Measurements from ENCODE around the gene FMNL3. TPM values are rescaled to one million over a fixed set of nuclear protein-coding genes. Genes with fewer than 3 reads are reported as not detected.

Gene FMNL3
- total and polyA plus RNA-seq, 2 experiments from 2014 or later = 8.7 to 32.6 TPM

GRCh38 chr12:49647827-49648711, 59.1 kb downstream of the FMNL3 start:
- H3F3A ChIP-seq (replicated peaks; ENCODE audit: low read depth) = no peaks in the 10 kb centered on the region
- peaks cover 7% of the 10 kb centered on the region; the same call in 1 of the 2 replicates for H4K20me1 ChIP-seq (replicated peaks; ENCODE audit: insufficient read depth)
- H3K27me3 ChIP-seq (ENCODE audit: insufficient read depth) = no peaks in the 10 kb centered on the region
- Mint-ChIP-seq H3K27ac (peak overlapping the region; percentile 54; the same call in 1 of the 2 replicates), H3K9me3 (no peaks in the 10 kb centered on the region), H3K4me1 (peaks cover 21% of the 10 kb centered on the region), H3K27me3 (ENCODE audit: insufficient read depth, low read depth, poor library complexity) (peaks cover 22% of the 10 kb centered on the region), H3K4me3 (no peak overlapping the region; the same call in 2 of the 3 replicates), H3K36me3 (ENCODE audit: low read depth) (peaks cover 76% of the 10 kb centered on the region)
- no peak overlapping the region for H3K4me2 ChIP-seq
- no peaks in the 10 kb centered on the region for H3K9me2 ChIP-seq (ENCODE audit: insufficient read depth)
- no peaks in the 10 kb centered on the region for H3K79me2 ChIP-seq (replicated peaks; ENCODE audit: insufficient read depth)
- no peak overlapping the region for H3K4me3 ChIP-seq
- no peak for DNase-seq (ENCODE audit: low spot score)
- no peak for TF ChIP-seq NANOG (IDR thresholded peaks at IDR 0.05; ENCODE audit: borderline replicate concordance)
- TF ChIP-seq ZNF331 (CRISPR knock-in tag; IDR thresholded peaks at IDR 0.05; ENCODE audit: low read depth) = no peak
- no peak for TF ChIP-seq CTCF (conservative IDR thresholded peaks at IDR 0.05; ENCODE audit: low read depth in 2 of 2)
- no peak for TF ChIP-seq ZNF462 (CRISPR knock-in tag; IDR thresholded peaks at IDR 0.05)
- TF ChIP-seq EZH2phosphoT487 (IDR thresholded peaks at IDR 0.05; ENCODE audit: unreplicated experiment) = no peak
- TF ChIP-seq REST (IDR thresholded peaks at IDR 0.05; ENCODE audit: unreplicated experiment) = no peak
- TF ChIP-seq STAT1 (IDR thresholded peaks at IDR 0.05; ENCODE audit: unreplicated experiment) = no peak
- no peak for TF ChIP-seq CREB1 (CRISPR knock-in tag; IDR thresholded peaks at IDR 0.05; ENCODE audit: low read depth)
- TF ChIP-seq POLR2AphosphoS5 (IDR thresholded peaks at IDR 0.05; ENCODE audit: low read depth) = no peak
- no peak for TF ChIP-seq EZH2 (IDR thresholded peaks at IDR 0.05; ENCODE audit: low read depth, unreplicated experiment)
- TF ChIP-seq ZNF114 (CRISPR knock-in tag; IDR thresholded peaks at IDR 0.05) = no peak
- TF ChIP-seq JUNB (IDR thresholded peaks at IDR 0.05; ENCODE audit: unreplicated experiment) = no peak
- TF ChIP-seq ETS1 (IDR thresholded peaks at IDR 0.05) = no peak
- H3K4me1 ChIP-seq (ENCODE audit: insufficient read depth) = no peaks in the 10 kb centered on the region
- no peak overlapping the region for H2AFZ ChIP-seq
- peaks cover 11% of the 10 kb centered on the region for H3K36me3 ChIP-seq (ENCODE audit: insufficient read depth)
- ATAC-seq = no peak
- H3K27ac ChIP-seq (ENCODE audit: low read depth) = no peak overlapping the region; the same call in 1 of the 2 replicates
